Nephron (organoid): ENCODE data around the gene TP53TG5.
A peak's percentile ranks its signal among the peaks of the same experiment; 100 is the strongest.

Source experiments
- H3K27ac Mint-ChIP-seq, 3 experiments: 2 replicates each; pipeline ENCODE4 v1.8.0; 2020; ENCODE audit warnings: mixed read lengths in 3 of 3, mild to moderate bottlenecking in 2 of 3, moderate library complexity in 1 of 3
- H3K27me3 Mint-ChIP-seq: 2 replicates; pipeline ENCODE4 v1.8.0; 2021; ENCODE audit warnings: low read depth, mild to moderate bottlenecking, moderate library complexity, mixed read lengths
- H3K36me3 Mint-ChIP-seq: 2 replicates; pipeline ENCODE4 v1.8.0; 2020; ENCODE audit warnings: low read depth, mixed read lengths
- H3K4me1 Mint-ChIP-seq: 2 replicates; pipeline ENCODE4 v1.8.0; 2020; ENCODE audit warnings: mixed read lengths
- H3K4me3 Mint-ChIP-seq, 3 experiments: 2 replicates each; pipeline ENCODE4 v1.8.0; 2020; ENCODE audit warnings: mild to moderate bottlenecking in 3 of 3, mixed read lengths in 3 of 3, moderate library complexity in 2 of 3
- H3K9me3 Mint-ChIP-seq: 2 replicates; pipeline ENCODE4 v1.8.0; 2020; ENCODE audit warnings: mixed read lengths
- CTCF ChIP-seq, 3 experiments: fragments of 200-600 bp; sonication (generic); IDR thresholded peaks; one replicate each; pipeline ENCODE4 v1.5.0; 2021; ENCODE audit warnings: antibody characterized with exemption in 3 of 3; ENCODE audit not compliant: unreplicated experiment in 3 of 3

TP53TG5 gene

GRCh38 chr20:45337367-45338120 is 40.6 kb downstream of the TP53TG5 start:
- Mint-ChIP-seq H3K27ac (peak overlapping the region; percentile 71 to 99 (median 83)), H3K9me3 (no peaks in the 10 kb centered on the region), H3K36me3 (peaks cover 8% of the 10 kb centered on the region), H3K27me3 (no peaks in the 10 kb centered on the region), H3K4me3 (peak overlapping the region; percentile 5 to 47 (median 23)), H3K4me1 (peaks cover 54% of the 10 kb centered on the region)
- TF ChIP-seq CTCF (IDR thresholded peaks at IDR 0.05; ENCODE audit: unreplicated experiment in 3 of 3): no peak

GRCh38 chr20:45336530-45337366 is 41.4 kb downstream of the TP53TG5 start:
- H3K27me3 Mint-ChIP-seq: no peaks in the 10 kb centered on the region
- H3K9me3 Mint-ChIP-seq: no peaks in the 10 kb centered on the region
- H3K4me1 Mint-ChIP-seq: peaks cover 46% of the 10 kb centered on the region
- H3K36me3 Mint-ChIP-seq: peaks cover 8% of the 10 kb centered on the region
- no peak for TF ChIP-seq CTCF (IDR thresholded peaks at IDR 0.05; ENCODE audit: unreplicated experiment in 3 of 3)
- H3K4me3 Mint-ChIP-seq: peak overlapping the region in 1 of 3 experiments; percentile 5
- peak overlapping the region; percentile 71 to 99 (median 83) for H3K27ac Mint-ChIP-seq

GRCh38 chr20:45330476-45330875 is 47.6 kb downstream of the TP53TG5 start:
- no peaks in the 10 kb centered on the region for H3K9me3 Mint-ChIP-seq
- H3K36me3 Mint-ChIP-seq: peaks cover 28% of the 10 kb centered on the region
- no peaks in the 10 kb centered on the region for H3K4me1 Mint-ChIP-seq
- no peak for TF ChIP-seq CTCF (IDR thresholded peaks at IDR 0.05; ENCODE audit: unreplicated experiment in 3 of 3)
- no peak overlapping the region for H3K27ac Mint-ChIP-seq
- H3K27me3 Mint-ChIP-seq: no peaks in the 10 kb centered on the region
- no peak overlapping the region for H3K4me3 Mint-ChIP-seq

- peaks cover 26% of the 10 kb centered on the region for H3K36me3 Mint-ChIP-seq
Measured at GRCh38 chr20:45329497-45330319, 48.4 kb downstream of the TP53TG5 start.

GRCh38 chr20:45328451-45328850 is 49.7 kb downstream of the TP53TG5 start:
- TF ChIP-seq CTCF (IDR thresholded peaks at IDR 0.05; ENCODE audit: unreplicated experiment in 3 of 3): no peak
- no peaks in the 10 kb centered on the region for H3K27me3 Mint-ChIP-seq
- H3K4me1 Mint-ChIP-seq: no peaks in the 10 kb centered on the region
- no peak overlapping the region for H3K4me3 Mint-ChIP-seq
- H3K27ac Mint-ChIP-seq: no peak overlapping the region
- H3K9me3 Mint-ChIP-seq: no peaks in the 10 kb centered on the region
- H3K36me3 Mint-ChIP-seq: peaks cover 26% of the 10 kb centered on the region

More at GRCh38 chr20:45329497-45330319, 48.4 kb downstream of the TP53TG5 start:
- H3K9me3 Mint-ChIP-seq: no peaks in the 10 kb centered on the region
- H3K4me3 Mint-ChIP-seq: no peak overlapping the region
- H3K4me1 Mint-ChIP-seq: no peaks in the 10 kb centered on the region
- H3K27ac Mint-ChIP-seq: no peak overlapping the region
- H3K27me3 Mint-ChIP-seq: no peaks in the 10 kb centered on the region
- TF ChIP-seq CTCF (IDR thresholded peaks at IDR 0.05; ENCODE audit: unreplicated experiment in 3 of 3): no peak
